HG03175 (cell line): ENCODE data around the gene TRMO.

Source experiments
- ATAC-seq: cut with Tn5 transposase; IDR thresholded peaks from one replicate; pipeline ENCODE4 v1.9.1; 2021; ENCODE audit warnings: mild to moderate bottlenecking, moderate library complexity; ENCODE audit not compliant: unreplicated experiment

Gene TRMO

GRCh38 chr9:97940233-97940632 is 17.9 kb upstream of the TRMO start:
- ATAC-seq: no peak

DNA sequence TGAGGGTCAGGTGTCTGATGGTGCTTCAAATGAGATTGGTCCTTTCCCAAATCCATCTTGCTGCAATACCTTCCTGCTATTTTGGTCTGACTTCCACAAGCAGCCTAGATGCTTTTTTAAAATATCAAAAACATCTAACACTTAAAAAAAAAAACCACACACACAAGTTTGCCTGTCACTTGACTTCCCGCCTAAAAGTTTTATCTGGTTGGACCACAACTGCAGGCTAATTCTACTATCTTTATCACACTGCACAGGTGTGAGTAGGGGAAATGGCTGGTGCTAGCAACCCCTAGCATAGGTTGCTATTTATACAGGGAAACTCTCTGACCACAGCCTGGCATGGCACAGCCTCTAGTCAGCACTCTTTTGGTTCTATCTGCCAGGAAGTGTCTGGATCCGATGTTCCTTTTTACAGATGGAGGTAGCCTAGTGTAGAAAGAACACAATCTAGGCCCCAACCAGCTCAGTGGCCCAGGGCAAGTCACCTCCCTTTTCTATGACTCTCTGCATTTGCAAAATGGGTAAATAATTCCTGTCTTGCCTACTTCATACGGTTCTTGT is 15.9 kb upstream of the TRMO start, which contains the start of gene HEMGN:
Gene HEMGN (minus strand): TSS at position 92 of the 564 bp plus-strand sequence. CDS start 36 bp downstream, at position 56.
- ATAC-seq: peak; percentile 86

DNA sequence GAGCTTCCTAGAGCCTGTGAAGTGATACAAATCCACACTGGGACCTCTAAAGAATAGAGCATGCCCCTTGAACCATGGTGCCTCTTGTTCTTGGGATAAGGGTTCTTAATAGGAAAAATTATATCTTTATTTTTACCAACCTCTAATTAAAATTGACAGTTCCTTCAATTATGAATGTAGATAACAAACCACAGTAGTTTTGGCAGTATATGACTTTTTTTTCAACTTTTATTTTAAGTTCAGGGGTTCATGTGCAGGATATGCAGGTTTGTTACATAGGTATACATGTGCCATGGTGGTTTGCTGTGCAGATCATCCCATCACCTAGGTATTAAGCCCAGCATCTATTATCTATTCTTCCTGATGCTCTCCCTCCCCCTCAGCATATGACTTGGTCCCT is 14.7 kb upstream of the TRMO start:
- no peak for ATAC-seq

DNA sequence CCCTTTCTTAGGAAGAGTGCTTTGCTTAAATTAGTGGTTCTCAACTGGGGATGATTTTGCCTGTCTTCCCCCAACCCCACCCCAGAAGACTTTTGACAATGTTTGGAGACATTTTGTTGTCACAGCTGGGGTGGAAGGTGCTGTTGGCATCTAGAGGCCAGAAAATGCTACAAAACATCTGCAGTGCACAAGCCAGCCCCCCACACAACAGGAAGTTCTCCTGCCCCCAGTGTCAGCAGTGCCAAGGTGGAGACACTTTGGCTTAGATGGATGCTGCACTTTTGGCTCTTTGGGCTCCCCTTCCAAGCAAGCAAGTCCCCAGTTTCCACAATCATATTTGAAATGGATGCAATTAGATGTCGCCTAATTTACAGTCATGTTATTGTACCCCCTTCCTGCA is 13.0 kb upstream of the TRMO start:
- no peak for ATAC-seq

DNA sequence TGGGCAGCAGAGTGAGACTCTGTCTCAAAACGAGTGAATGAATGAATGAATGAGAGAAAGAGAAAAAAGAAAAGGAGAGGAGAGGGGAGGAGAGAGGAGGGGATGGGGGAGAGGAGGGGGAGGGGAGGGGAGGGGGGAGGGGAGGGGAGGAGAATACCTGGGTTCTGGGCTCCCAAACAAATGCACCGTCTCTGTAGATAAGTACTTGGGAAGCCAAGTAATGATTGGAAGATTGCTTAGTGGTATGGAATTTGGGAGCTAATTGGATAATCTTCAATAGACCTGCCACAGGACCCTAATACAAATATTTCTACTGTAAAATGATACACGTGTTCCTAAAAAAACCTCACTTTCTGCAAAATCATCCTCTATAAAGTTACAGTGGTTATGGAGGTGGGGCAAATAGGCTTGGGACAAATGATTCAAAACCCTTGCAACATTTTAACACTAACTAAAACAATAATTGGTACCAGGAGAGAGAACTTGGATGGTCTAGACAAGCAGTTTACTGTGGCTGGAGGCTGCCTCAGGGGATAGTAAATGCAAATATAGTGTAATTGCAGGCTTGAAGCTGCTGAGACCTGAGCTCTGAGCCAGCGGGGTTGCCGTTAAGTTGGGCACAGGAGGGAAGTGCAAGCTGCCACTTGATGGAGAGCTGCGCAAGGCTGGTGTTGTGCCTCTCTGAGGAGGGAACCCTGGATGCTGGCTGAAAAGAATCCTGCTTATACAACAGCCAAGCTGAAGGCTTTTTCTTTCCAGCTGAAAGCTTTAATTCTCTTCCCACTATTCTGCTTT is 12.2 kb upstream of the TRMO start:
- ATAC-seq: no peak

DNA sequence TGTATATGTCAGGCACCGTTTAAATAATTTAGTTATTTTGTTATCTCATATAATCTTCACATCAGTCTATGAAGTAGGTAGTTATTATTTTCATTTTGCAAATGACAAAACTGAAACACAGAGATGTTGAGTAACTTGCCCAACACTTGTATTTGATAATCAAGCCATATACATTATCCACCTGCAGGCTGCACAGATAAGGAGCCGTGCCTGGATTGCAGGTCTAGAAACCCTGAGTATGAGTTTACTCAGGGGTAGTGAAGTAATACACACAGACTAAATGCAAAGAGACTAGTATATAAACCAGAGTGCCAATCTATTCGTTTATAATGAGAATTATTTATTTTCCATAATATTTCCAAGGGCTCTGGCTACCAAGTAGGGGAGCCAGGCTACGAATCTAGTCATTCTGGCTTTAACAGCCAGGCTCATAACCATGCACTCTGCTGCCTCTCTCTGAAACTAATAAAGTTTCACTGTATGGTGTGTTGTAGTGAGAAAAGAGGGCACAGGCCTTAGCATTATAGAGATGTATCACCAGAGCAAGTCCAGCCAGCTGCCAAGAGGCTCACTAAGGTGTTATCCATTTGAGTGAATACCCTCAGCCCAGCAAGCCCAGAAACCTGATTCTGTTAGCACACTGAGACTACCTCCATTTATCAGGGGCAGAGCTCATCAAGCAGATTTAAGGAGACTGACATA is 11.1 kb upstream of the TRMO start:
- no peak for ATAC-seq

GRCh38 chr9:97930972-97931371 is 8.7 kb upstream of the TRMO start:
- ATAC-seq: no peak

DNA sequence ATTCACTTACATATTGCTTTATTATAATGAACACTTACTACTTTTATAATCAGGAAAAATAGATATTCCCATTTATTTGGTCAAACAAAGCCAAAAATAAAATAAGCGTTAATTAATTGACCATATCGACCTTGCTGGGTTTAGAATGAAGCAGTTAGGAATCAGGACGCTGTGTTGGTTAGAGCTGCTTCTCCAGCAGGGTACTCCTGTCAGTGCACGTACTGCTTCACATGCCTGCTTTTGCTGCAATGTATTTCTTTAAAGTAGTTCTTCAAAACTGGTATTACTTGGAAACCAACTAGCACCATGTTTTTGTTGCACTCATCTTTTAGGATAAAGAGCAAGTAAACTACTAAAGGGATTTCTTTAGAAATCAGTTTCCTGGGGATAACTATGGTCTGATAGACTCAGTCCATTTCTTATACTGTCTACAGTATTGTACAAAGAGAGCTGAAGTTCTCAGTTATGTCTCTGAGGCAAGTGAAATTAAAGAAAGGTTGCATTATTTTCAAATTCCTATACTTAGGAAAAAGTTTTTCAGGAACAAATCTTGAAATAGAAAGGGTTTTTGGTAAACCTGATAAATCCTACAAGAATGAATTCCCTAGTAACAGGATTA is 6.8 kb upstream of the TRMO start:
- ATAC-seq: no peak

DNA sequence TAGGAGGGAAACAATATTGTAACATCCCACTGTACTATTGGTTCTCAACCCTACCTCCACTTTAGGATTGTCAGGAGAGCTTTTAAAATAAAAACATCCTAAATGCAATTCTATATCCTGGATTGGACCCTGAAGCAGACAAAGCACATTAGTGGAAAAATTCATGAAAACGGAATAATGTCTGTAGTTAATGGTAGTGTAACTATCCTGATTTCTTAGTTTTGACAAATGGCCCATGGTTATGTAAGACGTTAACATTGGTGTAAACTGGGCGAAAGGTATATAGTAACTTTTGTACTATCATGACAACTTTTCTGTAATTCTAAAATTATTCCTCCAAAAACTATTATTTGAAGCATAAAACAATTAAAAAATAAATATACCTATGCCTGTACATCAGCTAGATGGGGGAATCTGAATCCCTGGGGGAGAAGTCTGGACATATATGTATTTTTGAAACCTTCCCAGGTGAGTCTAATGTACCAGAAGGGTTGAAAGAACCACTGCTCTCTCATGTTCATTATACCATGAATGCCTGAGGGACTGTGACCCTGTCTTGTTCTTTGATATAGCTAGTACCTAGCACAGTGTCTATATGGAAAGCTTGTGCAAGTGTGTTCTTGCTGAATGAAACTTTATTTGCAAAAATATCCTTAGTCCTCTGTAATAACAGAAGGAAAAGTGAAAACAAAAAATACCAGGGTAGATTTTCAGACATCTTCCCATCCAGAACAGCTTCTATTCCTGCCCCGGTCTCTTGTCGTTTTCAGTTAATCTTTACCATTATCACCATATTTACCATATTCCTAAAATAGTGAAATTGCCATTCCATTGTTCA is 3.4 kb upstream of the TRMO start:
- no peak for ATAC-seq

DNA sequence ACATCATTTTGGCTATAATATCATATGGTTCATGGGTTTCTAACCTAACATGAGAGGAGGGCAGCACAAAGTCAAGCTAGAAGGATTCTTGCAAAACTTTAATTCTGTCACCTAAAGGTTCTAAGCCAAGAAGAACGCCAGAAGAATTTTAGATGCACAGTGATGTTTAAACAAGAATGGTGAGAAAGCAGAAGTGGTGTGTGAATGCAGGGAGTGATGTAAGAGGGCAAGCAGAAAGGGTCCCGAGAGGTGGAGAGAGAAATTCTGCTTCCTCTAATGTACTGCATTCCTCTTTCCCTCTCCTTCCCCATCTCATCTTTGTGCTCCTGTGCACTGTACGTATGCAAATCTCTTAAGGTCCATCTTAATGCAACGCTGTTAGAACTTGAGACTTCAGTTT is 2.1 kb upstream of the TRMO start:
- no peak for ATAC-seq

DNA sequence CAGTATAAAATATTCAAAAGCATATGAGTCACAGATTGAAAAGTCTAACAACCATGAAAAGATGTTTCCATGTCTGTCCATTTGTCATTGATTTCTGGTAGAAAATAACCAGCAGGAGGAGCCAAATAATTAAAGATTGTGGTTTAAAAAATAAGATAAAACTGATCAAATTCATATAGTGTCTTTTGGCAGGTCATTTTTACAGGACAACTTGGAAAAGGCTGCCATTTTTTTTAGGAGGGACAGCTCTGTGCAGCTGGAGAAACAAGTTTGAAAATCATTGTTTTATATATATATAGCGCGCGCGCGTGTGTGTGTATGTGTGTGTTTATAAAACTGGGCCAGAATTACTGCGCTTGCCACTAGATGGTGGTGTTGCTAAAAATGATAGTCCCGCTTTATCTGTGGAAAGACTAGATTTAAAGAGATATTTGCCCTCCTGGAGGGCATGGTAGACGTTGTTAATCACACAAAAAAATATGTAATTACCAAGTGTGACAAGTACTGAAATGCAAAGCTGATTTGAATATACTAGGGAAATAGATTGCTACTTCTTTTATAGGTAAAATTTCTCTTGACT is 1.3 kb upstream of the TRMO start:
- no peak for ATAC-seq

DNA sequence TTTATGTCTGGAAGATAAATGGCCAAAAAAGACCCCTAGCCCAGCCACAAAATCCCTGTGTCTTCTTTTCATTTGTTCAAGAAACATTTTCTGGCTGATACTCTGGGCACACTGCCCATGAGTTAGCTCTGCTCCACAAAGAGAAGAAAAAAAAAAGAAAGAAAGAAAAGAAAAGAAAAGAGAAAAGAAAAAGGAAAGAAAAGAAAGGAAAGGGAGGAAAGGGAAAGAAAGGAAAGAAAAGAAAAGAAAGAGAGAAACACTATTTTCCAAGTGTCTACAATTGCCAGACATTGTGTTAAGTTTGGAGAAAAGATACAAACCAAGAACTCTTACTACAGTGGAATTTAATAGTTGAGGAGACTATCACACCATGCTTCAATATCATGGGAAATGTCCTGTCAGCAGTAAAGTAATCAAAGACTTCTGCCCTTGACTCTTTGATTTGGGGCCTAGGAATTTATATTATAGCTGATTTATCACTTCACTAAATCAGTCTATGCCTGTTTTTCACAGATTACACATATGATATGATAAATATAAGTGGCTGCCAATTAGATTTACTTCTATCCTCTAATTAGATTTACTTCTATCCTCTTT is 3.0 kb downstream of the TRMO start:
- no peak for ATAC-seq

- ATAC-seq: no peak
Measured at GRCh38 chr9:97918611-97919010, 3.7 kb downstream of the TRMO start.

GRCh38 chr9:97911970-97912369 is 10.3 kb downstream of the TRMO start:
- ATAC-seq: no peak

GRCh38 chr9:97911528-97911927 is 10.8 kb downstream of the TRMO start:
- ATAC-seq: no peak

- ATAC-seq: no peak
Measured at GRCh38 chr9:97910357-97910756, 11.9 kb downstream of the TRMO start.

DNA sequence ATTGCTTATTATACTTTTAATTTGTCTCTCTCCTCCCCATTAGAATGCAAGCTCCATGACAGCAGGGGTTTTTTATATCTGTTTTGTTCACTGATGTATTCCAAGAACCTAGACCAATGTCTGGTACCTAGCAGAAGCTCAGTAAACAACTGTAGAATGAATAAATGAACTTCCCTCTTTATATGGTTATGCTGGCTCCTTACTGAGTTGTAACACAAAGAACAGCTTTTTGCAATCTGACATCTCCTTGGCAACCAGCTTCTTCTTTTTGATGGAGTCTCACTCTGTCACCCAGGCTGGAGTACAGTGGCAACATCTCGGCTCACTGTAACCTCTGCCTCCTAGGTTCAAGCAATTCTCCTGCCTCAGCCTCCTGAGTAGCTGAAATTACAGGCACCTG is 13.6 kb downstream of the TRMO start:
- no peak for ATAC-seq

- no peak for ATAC-seq
Measured at GRCh38 chr9:97907632-97908031, 14.7 kb downstream of the TRMO start.

GRCh38 chr9:97907046-97907445 is 15.3 kb downstream of the TRMO start:
- ATAC-seq: no peak

DNA sequence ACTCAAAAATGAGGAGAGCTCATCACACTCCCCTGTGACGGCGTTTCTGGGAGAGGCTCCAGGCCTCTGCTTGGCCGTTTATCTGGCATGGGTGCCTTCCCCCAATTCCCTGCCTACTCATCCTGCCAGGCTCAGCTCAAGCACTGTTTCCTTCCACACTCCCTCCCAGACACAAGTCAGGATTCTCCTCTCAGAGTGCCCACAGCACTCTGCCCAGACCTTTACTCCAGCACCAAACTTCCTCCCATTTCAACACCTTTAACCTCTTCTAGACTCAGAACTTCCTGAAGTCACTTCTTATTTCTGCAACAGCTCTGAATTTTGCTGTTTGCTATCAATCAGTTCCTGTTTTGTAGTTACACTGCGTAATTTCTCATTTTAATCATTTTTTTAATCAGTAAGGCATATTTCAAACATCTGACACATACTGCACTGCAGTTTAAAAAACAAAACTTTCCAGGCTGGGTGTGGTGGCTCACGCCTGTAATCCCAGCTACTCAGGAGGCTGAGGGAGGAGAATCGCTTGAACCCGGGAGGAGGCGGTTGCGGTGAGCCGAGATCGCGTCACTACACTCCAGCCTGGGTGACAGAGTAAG is 16.0 kb downstream of the TRMO start:
- no peak for ATAC-seq
